Ovary (tissue), 3 donors: ENCODE data around the gene EN2.

ENCODE experiments used
- CTCF ChIP-seq, 3 donors: fragments of 450-650 bp in 2 of 3; fragments of 200-600 bp in 1 of 3; IDR thresholded peaks; one replicate each; pipeline versions ENCODE4 v1.5.1 to v1.8.0; 2016 to 2022; ENCODE audit warnings: antibody characterized with exemption in 3 of 3, mild to moderate bottlenecking in 1 of 3
- EP300 ChIP-seq: sonication (generic); formaldehyde crosslinking; IDR thresholded peaks from one replicate; pipeline ENCODE4 v1.6.1; 2017; ENCODE audit warnings: antibody characterized with exemption
- donor health status: DM: no; HTN: no; CAD: no.

GRCh38 chr7:155441856-155442255 lies 16.1 kb upstream of the EN2 start:
- TF ChIP-seq CTCF (IDR thresholded peaks at IDR 0.05) = no peak
- no peak for TF ChIP-seq EP300
